SK-N-MC (cell line): ENCODE data around the gene TANGO6.

ENCODE experiments used
- EZH2 ChIP-seq: fragments of 200-600 bp; sonication (generic); IDR thresholded peaks from one replicate; pipeline ENCODE4 v1.6.1; 2017; ENCODE audit warnings: antibody characterized with exemption
- FOXP2 ChIP-seq: optimal IDR thresholded peaks from 2 replicates; pipeline ENCODE3; 2011; ENCODE audit warnings: mild to moderate bottlenecking, moderate library complexity; ENCODE audit not compliant: insufficient read depth; ENCODE audit errors: extremely low read length, control extremely low read depth
- POLR2AphosphoS5 ChIP-seq: IDR thresholded peaks from 2 replicates; pipeline ENCODE4 v1.6.1; 2012; ENCODE audit warnings: mild to moderate bottlenecking, low read depth, low read length, borderline replicate concordance

DNA sequence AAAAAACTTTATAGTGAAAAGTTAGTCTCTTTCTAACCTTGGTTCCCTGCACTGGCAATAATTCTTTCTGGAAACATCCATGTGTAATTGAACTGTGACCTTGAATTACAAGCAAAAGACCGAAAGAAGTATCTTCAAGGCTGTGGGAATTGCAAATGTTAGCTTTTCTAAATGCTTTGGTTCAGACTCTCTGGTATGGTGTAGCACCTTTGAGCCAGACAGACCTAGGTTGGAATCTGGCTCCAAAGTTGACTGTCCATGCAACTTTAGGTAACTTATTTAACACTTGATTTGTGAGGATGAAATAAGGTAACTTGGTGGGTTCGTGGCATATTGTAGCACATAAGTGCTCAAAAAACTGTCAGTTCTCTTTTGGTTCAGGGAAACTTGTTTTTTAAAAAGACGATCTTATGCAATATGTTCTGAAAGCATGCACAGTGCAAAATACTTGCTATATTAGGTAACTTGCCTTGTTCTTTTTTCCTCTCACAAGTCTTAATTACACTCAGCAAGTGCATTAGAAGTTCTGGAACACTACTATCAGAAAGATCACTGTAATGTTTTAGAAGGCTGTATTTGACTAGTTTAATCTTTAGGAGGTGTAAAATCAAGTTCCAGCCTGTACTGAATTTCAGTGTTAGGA is 46.3 kb downstream of the TANGO6 start:
- no peak for TF ChIP-seq POLR2AphosphoS5
- TF ChIP-seq EZH2 = no peak
- no peak for TF ChIP-seq FOXP2
